Gastroesophageal sphincter (tissue), 4 donors: ENCODE data around the gene DTX1. TPM values are rescaled to one million over a fixed set of nuclear protein-coding genes. Genes with fewer than 3 reads are reported as not detected.

ENCODE experiments used
- ATAC-seq: fragments of 150-250 bp; one replicate; pipeline ENCODE4 v1.9.1; 2016; ENCODE audit warnings: mild to moderate bottlenecking, moderate library complexity
- H3K27ac ChIP-seq, 4 donors: fragments of 200-600 bp; sonication (generic) in 3 of 4; 1 replicate in 3 of 4; 2 replicates in 1 of 4; pipeline ENCODE4 v1.5.1; 2016 to 2019
- H3K27me3 ChIP-seq: fragments of 200-600 bp; sonication (generic); one replicate; pipeline ENCODE4 v1.5.1; 2019
- H3K36me3 ChIP-seq, 2 donors: fragments of 200-600 bp; sonication (generic); one replicate each; pipeline ENCODE4 v1.5.1; 2019; ENCODE audit warnings: control low read depth in 1 of 2
- H3K4me1 ChIP-seq, 3 donors: fragments of 200-600 bp; sonication (generic); 1 replicate in 2 of 3; 2 replicates in 1 of 3; pipeline ENCODE4 v1.5.1; 2016 to 2019; ENCODE audit warnings: control low read depth in 2 of 3
- H3K4me3 ChIP-seq, 2 donors: fragments of 200-600 bp; sonication (generic); one replicate each; pipeline ENCODE4 v1.5.1; 2019; ENCODE audit warnings: mild to moderate bottlenecking in 1 of 2, moderate library complexity in 1 of 2
- H3K9me3 ChIP-seq, 3 donors: fragments of 200-600 bp; sonication (generic); one replicate each; pipeline ENCODE4 v1.5.1; 2017 to 2019; ENCODE audit warnings: control low read depth in 2 of 3
- EP300 ChIP-seq: sonication (generic); formaldehyde crosslinking; IDR thresholded peaks from one replicate; pipeline ENCODE4 v1.6.1; 2017; ENCODE audit warnings: antibody characterized with exemption, mild to moderate bottlenecking
- POLR2A ChIP-seq, 2 donors: fragments of 450-650 bp; IDR thresholded peaks; one replicate each; pipeline ENCODE4 v1.6.1; 2017; ENCODE audit warnings: antibody characterized with exemption in 2 of 2, mild to moderate bottlenecking in 2 of 2, moderate library complexity in 1 of 2
- WGBS, 2 donors: methylation state at CpG; one replicate each; pipeline ENCODE4 v1.1.5; 2018; ENCODE audit warnings: low coverage in 1 of 2; 5-methylcytosine and 5-hydroxymethylcytosine counted together
- total RNA-seq, 4 donors: library from RNA; depleted of rRNA; stranded (reverse); fragments of >200 nt; gene quantifications; one replicate each; pipeline ENCODE4 v1.1.0, GENCODE V29; 2016
- TF ChIP-seq, protein P1 (sequence below), 4 experiments: fragments of 200-600 bp in 2 of 4; fragments of 450-650 bp in 2 of 4; sonication (generic) in 1 of 4; IDR thresholded peaks; one replicate each; pipeline ENCODE4 v1.5.1; 2017 to 2019; ENCODE audit warnings: antibody characterized with exemption in 4 of 4, mild to moderate bottlenecking in 2 of 4, moderate library complexity in 2 of 4

Gene DTX1
- total RNA-seq, 4 donors from 2014 or later, result 2.3 to 9.5 (median 5.3) TPM

DNA sequence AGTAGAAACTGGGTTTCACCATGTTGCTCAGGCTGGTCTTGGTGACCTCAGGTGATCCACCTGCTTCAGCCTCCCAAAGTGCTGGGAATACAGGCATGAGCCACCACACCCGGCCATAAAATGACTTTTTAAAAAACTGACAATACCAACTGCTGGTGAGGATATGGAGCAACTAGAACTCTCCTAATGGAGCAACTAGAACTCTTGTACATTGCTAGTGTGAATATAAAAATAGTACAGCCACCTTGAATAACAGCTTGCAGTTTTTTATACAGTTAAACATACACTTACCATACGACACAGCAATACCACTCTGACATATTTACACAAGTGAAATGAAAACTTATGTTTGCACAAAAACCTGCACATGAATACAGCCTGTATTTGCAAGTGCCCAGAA, 90.5 kb downstream of the DTX1 start:
- Histone ChIP-seq H3K4me1 (peaks cover 0 to 13% (median 4%) of the 10 kb centered on the region in 3 donors), H3K27ac (no peak overlapping the region), H3K36me3 (no peaks in the 10 kb centered on the region), H3K27me3 (peaks cover 31% of the 10 kb centered on the region), H3K4me3 (no peak overlapping the region), H3K9me3 (peaks cover 0 to 10% (median 0%) of the 10 kb centered on the region in 3 donors)
- 67 to 80% methylated on average over 1 to 2 of the region's 2 CpGs for WGBS, 2 donors
- no peak for TF ChIP-seq EP300
- TF ChIP-seq POLR2A (IDR thresholded peaks at IDR 0.05), result no peak
- TF ChIP-seq, protein P1, sequence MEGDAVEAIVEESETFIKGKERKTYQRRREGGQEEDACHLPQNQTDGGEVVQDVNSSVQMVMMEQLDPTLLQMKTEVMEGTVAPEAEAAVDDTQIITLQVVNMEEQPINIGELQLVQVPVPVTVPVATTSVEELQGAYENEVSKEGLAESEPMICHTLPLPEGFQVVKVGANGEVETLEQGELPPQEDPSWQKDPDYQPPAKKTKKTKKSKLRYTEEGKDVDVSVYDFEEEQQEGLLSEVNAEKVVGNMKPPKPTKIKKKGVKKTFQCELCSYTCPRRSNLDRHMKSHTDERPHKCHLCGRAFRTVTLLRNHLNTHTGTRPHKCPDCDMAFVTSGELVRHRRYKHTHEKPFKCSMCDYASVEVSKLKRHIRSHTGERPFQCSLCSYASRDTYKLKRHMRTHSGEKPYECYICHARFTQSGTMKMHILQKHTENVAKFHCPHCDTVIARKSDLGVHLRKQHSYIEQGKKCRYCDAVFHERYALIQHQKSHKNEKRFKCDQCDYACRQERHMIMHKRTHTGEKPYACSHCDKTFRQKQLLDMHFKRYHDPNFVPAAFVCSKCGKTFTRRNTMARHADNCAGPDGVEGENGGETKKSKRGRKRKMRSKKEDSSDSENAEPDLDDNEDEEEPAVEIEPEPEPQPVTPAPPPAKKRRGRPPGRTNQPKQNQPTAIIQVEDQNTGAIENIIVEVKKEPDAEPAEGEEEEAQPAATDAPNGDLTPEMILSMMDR (IDR thresholded peaks at IDR 0.05), result no peak
- no peak for ATAC-seq

Other genes starting within 250 kb of the DTX1 start
- gene OAS1, start 149.8 kb upstream of the DTX1 start, total RNA-seq, result 10 to 100 TPM in 1 of 4 donors, 1 to 10 TPM in 3; 4.8 to 17.0 (median 7.6) TPM
- gene OAS3, start 118.3 kb upstream of the DTX1 start, total RNA-seq, result 10 to 100 TPM in 1 of 4 donors, 1 to 10 TPM in 3; 3.5 to 10.2 (median 7.2) TPM
- gene OAS2, start 78.2 kb upstream of the DTX1 start, total RNA-seq, result 1 to 10 TPM; 6.5 to 10.0 (median 7.5) TPM
- 1 to 10 TPM in 1 of 4 donors, not detected in 3; 1.7 TPM for gene RASAL1, start 79.0 kb downstream of the DTX1 start, total RNA-seq
- gene CFAP73, start 93.0 kb downstream of the DTX1 start, total RNA-seq, result not detected
- gene DDX54, start 128.7 kb downstream of the DTX1 start, total RNA-seq, result 10 to 100 TPM; 38.0 to 60.4 (median 53.3) TPM
- 10 to 100 TPM; 12.3 to 22.8 (median 16.6) TPM for gene RITA1, start 129.0 kb downstream of the DTX1 start, total RNA-seq
- 10 to 100 TPM; 24.0 to 47.0 (median 37.3) TPM for gene TPCN1, start 164.7 kb downstream of the DTX1 start, total RNA-seq